Hematopoietic multipotent progenitor cell treated with erythropoietin and hydrocortisone succinate and interleukin-3 and kit ligand, for 6 days (in vitro differentiated cells): ENCODE data around the gene CREG2.
"Not testable (repeated sequence)": the region's sequence is repeated elsewhere in the genome, so short reads cannot be mapped to it uniquely, and the experiment has no call there.

ENCODE experiments used
- DNase-seq: peaks from one replicate; pipeline ENCODE4 v3.0.0-alpha.2; 2015

CREG2 gene

DNA sequence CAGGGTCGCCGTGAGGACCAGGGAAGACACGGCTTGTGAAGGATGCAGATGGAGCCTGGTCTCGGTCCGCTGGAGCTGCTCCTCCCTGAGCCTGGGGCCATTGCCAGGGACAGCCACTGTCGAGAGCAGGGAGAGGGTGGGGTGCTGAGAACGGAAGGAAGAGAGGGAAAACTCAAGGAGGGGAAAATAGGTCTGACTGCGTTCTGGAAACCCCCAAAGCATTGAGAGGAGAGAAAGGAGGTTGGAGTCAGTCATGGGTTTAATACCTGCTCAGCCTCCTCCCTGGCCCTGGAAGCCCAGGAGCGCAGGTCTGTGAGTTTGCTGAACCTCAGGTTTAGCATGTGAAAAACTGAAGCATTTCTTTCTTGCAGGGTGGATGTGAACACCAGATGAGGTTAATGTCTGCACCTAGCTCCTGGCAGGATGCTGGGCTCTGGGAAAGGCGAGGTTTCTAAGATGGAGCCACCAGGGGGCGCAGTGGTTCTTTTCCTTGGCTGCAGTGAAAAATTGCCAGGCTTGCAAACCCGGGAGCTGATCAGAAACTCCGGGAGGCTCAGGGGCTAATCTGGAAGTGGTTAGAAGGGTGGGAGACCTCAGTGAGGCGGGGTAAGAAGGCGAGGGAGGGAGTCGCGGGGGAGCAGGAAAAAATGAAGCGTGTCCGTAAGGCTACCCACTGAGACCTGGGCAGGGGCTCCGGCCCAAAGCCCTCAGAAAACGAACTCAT, 45.2 kb downstream of the CREG2 start:
- DNase-seq: peak; percentile 88

DNA sequence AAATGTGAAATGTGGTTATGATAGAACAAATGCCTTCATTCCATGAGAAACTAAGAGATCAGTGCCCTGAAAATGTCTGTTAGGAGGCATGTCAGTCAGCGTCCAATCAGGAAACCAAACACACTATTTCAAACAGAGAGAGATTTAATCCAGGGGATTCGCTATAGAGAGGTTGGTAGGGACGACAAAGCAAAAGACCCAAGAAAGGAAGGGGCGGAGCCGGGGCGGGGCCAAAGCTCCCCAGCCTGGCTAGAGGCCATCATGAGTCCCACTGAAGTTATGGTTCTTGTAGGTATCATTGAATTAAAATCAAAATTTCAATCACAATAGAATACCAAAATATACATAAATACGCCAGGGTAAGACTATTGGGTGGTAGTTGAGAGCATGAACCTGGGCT, 45.9 kb downstream of the CREG2 start:
- peak; percentile 15 for DNase-seq

DNA sequence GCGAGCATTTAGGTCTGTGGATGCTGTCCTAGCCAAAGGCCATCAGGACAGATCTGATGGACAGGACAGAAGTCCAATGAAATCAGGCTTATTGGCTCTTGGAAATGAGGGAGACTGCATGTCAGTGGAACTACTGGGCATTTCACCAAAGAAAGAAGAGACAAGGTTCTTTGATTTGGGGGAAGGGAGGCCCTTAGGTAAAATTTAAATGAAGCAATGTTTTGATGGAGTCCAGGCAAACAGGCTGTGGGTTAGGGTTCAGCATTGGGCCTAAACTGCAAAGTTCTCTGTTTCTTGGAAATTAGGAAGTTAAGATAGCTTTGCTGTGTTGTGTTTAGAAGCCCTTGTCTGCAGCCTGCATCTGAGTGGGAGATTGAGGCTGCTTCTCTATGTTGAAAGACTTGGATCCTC, 47.2 kb downstream of the CREG2 start:
- DNase-seq: peak; percentile 26

DNA sequence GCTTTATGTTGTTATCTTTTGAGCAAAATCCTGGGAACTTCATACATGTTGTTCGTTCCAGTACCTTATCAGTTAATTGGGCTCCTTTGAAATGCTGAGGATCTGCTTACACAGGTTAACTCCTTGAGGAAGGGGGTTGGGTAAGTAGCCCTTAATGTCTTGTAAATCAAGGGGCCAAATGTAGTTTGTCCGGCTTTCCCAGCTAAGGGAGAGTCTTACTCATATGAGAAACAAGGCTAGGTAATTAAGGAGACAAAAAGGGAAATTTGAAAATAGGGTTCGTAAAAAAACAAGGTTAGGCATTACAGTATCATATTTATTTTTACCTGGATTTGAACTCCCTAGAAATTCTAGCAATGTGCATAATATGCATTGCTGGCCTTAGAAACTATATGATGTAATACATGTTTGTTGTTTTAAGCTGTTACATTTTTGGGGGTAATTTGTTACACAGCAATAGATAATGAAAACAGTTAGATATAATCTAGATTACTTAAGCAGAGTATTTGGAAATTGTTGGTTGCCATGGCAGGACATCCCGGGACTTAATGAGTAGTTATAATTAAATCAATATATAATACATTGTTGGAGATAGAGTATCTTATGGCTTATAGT, 47.9 kb downstream of the CREG2 start:
- no peak for DNase-seq

DNA sequence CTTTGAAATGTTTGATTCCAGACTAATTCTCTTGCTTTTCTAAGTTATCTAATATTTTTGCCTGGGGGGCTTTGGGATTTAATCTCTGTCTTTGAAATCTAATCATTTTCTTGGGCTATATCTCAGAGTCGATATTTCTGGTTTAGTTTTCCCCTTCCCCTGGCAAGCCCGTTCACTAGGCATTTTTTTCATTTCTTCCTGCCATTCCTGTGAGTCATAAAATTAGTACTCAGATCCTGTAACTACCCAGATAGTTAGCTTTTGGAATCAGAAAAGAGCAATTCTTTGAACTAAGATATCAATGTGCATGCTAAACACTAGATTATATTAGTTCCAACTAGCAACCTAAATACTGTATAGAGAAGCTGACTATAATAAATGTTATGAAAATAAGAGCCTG, 49.4 kb downstream of the CREG2 start:
- no peak for DNase-seq

DNA sequence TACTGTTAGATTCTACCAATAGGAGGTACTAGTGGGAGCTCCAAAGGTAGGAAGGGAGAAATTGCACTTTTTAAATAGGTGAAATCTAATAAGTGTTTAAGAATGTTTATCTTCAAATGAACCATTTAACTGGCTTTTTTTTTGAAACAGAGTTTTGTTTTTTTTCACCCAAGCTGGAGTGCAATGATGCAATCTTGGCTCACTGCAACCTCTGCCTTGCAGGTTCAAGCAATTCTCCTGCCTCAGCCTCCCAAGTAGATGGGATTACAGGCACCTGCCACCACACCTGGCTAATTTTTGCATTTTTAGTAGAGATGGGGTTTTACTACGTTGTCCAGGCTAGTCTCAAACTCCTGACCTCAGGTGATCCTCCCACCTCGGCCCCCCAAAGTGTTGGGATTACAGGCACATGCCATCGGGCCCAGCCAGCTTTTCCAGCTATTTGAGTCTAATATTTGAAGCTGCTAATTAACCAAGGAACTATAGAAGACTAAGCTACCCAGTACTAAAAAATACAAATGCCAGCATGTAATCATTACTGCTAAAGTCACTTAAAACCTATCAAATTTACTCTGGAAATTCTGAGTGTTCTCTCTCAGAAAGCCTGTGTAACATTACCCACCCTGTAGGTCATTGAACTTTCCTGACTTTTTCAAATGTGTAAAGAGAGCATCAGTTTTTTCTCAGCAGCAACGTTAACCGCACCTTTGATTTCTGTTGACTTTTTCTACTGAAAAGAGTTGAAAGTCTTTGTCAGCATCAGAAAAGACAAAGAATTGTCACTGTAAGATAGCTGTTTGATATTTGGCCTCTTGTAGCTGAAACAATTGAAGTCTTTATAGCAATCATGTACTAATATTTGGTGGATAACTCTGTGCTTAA, 54.2 kb downstream of the CREG2 start:
- DNase-seq: no peak

DNA sequence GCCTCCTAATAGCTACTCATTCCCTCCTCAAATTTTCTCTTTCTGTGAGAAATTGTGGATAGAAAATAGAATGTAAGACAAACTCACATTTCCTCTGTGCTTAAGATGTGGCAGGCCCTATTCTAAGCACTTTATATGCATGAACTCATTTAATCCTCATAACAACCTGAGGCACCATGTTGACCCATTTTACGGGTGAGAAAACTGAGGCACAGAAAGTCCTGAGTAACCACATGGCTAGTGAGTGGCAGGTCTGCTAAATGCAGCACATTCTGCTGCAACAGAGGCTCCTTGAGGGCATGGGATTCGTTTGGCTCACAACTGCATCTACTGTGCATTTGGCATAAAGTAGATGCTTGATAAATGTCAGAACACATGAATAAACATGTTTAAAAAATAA, 56.1 kb downstream of the CREG2 start:
- no peak for DNase-seq

DNA sequence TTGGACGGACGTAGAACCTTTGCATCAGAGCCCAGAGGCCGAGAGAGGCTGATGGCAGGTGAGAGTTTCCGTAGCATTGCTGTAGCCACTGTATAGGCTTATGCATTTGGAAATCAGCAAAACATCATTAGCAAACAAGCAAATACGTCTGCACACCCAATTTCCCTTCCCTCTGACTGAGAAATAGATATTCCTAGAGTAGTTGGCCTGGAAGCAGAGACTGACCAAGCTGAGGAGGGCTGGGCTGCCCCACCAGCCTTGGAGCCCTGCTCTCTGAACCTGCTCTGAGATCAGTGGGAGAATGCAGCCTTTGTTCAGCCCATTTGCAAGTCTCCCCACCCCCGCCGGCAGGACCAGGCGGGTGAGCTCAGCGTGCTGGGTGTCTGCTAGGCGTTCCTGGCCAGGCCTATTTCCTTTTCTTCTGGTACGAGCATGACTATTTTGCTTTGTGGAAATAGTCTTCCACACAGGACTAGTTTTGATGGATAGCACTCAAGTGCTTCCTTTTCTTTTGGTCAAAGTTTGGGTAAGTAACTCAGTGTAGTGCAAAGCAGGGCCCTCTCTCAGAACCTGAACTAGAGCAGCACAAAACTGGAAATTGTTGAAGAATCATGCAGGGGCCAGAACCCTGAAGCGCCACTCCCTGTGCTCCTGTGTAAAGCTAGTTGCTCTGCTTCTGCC, 56.9 kb downstream of the CREG2 start:
- DNase-seq: no peak

DNA sequence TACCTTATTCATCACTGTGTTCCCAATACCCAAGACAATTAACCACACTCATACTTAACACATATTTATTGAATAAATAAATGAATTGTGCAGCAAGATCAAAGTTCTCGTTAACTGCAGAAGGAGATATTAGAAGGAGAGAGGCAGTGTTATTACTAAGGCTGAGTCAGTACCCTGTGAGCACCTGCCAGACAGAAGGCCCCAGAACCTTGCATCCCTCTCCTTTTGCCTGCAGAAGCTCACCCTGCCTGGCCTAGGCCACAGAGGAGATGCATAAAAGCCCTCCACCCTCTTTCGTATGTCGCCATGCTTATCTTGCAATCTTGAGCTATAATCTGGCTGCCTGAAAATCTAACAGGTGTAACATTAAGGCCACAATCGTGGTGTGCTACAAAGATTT, 58.3 kb downstream of the CREG2 start:
- DNase-seq: no peak

DNA sequence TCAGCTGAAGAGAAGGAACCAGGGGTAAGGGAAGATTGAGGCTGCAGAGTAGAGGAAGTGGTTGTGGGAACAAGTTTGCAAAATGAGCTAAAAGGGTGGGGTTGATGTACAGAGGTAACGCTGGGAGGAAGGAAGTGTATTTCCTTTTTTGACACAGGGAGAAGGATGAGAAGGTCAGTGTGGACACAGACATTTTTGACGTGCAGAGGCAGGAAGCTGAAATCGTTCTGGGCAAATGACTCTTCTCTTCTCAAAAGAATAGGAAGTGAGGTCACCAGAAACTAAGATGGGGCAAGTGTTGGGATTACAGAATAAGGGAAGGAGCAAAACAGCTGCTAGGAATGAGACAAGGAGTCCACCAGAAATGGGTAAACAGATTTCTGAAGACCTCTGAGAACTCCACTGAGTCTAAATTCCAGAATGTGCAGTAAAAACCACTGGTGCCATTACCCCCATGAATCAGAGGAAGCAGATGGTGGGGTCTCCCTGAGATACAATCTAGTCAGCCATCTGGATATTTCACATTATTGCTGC, 58.8 kb downstream of the CREG2 start:
- DNase-seq: peak; percentile 70

DNA sequence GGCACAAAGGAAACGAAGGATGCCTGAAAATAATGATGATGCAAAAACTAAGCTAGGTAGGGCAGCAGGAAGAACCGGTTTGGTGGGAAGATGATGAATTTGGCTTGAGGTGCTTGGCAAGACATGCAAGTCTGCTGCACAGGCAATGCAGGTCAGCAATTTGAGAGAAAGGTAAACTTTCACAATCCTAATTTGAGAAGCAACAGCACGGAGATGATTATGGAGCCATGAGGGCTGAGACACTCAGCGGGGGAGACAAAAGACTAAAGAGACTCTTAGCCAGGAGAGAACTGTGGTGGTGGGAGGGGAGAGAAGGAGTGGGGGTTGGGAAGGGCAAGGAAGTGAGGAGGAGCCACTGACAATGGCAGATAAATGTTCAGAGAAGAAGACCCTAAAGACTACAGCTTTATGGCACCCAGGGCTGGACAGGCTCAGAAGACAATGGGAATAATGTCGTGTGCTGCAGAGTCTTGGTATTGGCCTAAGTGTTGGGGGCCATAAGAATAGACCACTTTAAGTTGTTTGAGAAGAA, 59.4 kb downstream of the CREG2 start:
- no peak for DNase-seq

DNA sequence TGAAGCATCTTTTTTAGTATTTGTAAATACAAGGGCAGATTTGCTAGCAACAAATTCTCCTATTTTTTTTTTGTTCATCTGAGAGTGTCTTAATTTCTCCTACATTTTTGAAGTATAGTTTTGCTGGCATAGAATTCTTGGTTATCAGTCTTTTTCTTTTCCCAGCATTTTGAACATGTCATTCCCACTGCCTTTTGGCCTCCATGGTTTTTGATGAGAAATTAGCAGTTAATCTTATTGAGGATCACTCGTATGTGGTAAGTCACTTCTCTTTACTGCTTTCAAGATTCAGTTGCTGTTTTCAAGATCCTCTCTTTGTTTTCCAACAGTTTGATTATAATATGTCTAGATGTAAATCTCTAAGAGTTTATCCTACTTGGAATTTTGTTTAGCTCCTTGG, 61.9 kb downstream of the CREG2 start:
- no peak for DNase-seq

DNA sequence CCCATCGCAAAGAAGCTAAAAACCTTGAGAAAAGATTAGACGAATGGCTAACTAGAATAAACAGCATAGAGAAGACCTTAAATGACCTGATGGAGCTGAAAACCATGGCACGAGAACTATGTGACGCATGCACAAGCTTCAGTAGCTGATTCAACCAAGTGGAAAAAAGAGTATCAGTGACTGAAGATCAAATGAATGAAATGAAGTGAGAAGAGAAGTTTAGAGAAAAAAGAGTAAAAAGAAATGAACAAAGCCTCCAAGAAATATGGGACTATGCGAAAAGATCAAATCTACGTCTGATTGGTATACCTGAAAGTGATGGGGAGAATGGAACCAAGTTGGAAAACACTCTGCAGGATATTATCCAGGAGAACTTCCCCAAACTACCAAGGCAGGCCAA, 70.7 kb downstream of the CREG2 start:
- DNase-seq: not testable (repeated sequence)

DNA sequence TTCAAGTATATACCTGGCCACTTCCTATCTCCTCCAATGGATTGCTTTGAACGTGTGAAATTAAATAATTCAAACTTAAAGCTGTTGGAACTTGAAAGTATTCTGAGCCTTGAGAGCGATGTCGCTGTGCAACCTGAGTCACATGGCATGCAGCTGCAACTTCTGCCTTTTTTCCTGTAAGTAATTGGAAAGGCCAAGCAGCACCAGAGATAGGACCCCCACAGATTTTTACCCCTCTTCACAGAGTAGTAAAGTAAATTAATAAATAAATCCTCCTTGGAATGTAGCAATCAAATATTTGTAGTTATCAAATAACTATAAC, 75.6 kb downstream of the CREG2 start:
- no peak for DNase-seq

DNA sequence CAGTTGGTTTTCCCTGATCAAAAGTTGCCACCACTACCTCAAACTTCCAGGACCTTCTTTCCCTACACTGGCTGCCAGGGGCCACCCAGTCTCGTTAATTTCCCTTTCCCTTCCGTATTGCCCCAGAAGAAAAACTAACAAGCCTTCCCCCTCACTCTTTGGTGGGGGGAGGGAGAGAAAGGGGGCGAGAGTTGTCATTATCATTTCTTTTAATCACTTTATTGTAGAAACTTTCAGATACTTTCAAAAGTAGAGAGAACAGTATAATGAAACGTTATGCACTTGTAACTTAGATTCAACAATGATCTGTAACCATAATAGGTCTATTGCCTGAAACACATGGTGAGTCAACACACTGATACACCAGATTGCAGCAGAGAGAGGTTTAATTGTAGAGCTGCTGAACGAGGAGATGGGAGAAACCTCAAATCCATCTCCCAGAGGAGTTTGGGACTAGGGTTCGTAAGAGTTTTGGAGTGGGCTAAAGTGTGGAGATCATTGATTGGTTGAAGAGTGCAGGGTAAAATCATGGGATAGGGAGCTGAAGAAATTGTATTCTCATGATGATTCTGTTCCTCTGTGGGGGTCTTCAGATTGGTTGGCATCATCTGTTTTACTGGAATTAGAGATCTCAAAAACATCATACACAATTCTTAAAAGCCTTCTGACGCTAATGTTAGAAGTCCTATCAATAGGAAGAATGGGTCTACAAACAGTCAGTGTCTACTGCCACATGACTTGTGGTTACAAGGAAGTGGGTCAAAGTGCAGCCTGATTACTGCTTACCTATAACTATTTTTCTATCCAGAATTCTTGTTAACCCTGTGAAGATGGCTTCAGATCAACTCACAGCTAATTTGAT, 76.2 kb downstream of the CREG2 start:
- peak; percentile 36 for DNase-seq

DNA sequence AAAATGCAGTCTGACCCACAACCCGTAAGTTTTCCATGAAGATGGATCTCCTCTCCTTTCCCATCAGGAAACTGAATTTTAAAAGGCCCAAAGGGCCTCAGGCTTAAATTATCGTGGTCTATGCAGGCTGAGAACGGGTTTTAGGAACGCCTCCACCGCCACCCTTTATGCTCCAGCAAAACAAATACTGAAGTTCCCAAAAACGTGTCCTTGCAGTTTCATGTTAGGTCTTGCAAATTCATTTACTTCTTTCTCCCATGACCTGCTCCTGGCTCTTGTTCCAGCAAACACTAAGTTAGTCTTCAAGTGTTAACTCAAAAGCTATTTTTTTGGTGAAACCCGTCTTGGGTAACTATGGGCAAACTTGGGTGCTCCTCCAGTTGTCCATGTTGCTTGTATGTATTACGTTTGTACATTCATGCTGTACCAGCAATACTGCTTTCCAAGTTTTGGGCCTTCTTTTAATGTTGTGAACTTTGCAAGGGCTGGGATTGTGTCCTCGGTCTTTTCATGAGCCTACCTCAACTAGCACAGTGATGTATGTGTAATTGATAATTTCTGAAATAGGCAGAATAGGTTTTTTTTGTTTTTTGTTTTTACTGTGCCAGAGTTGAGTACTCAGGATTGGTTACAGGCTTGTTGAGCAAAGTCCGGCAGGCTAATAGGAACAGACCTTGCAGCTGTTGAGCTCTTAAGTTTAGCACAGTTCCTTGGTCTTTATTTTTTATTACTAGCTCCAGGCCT, 77.0 kb downstream of the CREG2 start:
- DNase-seq: no peak

DNA sequence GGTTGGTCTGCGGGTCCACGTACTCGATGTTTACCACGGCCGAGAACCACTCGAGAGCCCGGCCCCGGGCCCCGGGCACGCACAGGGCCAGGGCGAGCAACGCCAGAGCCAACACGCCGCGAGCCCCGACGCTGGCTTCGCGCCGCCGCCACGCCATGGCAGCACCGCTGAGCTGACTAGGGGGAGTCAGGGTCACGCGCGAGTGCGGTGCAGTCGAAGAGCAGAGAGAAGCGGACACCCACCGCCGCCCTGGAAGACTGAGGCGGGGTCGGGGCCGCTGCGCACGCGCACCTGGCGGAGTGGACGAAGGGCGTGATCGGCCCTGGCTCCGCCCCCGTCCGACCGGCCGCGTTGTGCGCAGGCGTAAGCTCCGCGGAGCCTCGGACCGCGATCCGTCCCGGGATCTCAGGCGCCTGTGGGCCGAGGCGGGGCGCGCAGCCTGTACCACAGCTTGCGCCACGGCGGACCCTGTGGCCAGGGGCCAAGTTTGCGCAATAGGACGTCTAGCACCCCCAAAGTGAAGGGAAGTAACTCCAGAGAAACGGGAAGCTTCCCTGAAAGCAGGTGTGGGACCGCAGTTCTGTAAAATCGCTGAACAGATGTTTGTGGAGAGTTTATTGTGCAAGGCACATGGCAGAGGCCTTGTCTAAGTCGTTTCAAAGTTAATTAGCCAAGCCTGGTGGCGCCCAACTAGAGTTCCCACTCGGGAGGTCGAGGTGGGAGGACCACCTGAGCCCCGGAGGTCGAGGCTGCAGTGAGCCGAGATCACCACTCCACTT, 78.7 kb downstream of the CREG2 start, which contains the start of gene RNF149:
Gene RNF149, minus strand, starts transcription at position 270 of the 779 bp plus-strand sequence. Its CDS starts 113 bp downstream, at position 157.
- DNase-seq: peak; percentile 94

DNA sequence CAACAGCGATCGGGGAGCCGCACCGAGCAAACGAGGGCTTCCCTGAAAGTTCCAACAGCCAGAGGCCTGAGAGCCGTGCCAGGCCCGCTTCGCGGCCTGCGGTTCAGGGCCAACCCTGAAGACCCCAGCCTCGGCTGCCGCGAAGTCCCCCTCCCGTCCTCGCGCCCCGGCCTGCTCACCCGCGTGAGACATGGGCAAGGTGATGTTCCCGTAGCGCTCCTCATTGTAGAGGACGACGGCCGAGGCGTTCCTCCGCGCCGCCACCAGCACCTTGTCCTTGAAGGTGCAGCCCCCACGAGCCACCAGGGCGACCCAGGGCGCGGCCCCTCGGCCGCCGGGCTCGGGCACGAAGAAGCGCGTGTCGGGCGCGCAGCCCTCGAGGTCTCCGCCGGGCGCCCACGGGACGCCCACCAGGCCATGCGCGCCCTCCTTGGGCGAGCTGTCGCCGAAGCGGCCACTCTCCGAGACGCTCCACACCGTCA, 79.3 kb downstream of the CREG2 start:
- peak; percentile 43 for DNase-seq

DNA sequence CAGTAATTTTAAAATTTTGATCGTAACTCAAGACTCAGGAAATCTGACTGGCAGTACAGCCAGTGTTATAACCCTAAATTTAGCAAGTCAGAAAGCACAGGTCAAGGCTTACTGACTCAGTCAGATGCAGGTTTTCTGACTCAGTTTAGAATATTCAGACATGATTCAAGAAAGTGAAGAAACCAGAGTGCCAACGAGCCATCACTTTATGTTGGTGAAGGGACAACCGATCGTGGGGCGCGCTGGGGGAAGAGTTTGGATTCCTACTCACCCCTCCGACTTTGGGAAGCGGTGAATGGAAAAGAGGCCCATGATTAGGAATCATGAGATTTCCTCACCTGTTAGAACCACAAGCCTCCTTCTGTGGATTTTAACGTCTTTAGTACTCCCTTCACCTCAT, 79.8 kb downstream of the CREG2 start:
- no peak for DNase-seq

DNA sequence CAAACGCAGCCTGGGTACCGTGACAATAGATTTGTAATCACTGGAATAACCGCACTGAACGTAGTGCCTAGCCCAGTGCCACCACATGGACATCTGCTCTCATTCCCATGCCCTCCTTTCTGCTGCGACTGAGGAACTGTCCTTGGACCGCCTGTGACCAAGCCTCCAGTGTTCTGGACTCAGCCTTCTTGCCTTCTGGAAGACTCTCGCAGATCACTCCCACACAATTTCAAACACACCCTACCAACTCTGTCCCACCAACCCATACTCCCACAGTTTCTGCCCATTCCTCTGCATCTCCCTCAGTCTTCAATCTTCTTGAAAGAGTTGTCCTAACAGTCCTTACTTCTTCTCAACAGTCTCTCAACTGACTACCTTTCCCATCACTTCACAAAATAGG, 80.9 kb downstream of the CREG2 start:
- no peak for DNase-seq
